HG03521 (cell line): Measurements from ENCODE around the gene KNL1.
"Not testable (repeated sequence)": the region's sequence is repeated elsewhere in the genome, so short reads cannot be mapped to it uniquely, and the experiment has no call there.

Experiments
- ATAC-seq: cut with Tn5 transposase; IDR thresholded peaks from one replicate; pipeline ENCODE4 v1.9.1; 2021; ENCODE audit warnings: mild to moderate bottlenecking, moderate library complexity; ENCODE audit not compliant: unreplicated experiment

KNL1 gene

DNA sequence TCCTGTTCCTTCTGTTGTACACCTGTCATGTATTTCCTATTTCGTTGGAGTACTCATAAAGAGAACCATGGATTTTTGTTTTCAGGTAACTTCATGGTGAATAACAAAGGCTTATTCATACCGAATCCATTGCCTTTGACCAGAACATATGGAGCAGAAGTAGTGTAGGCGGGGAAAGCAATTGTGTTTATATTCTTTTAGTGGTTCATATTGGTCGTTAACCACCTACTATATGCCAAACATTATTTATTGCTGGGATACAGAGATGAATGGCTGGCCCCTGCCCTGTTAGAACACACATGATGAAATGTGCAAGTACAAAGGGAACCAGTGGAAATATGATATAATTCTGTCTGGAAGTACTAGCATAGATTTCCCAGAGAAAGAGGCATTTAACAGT lies 15.2 kb upstream of the KNL1 start:
- no peak for ATAC-seq

- not testable (repeated sequence) for ATAC-seq
Observed at GRCh38 chr15:40581796-40582195, 12.3 kb upstream of the KNL1 start.

DNA sequence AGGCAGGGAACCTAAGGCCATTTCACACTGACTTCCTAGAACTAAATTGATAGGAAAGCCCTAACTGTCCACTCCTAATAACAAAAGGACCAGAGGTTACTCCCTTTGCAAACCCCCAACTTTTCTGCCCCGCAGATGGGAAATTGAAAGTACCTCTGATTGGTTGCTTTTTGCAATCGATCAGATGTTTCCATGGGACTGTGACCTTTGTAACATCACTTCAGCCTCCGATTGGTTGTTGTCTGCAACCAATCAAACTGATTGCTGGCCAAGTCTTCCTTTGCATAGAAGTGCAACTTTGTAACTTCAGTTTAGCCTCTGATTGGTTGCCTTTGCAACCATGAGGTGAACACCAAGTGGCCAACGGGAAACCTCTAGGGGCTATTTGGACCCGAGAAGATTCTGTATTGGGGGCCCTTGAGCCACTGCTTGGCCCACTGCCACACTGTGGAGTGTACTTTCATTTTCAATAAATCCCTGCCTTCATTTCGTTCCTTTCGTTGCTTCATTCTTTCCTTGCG lies 11.3 kb upstream of the KNL1 start:
- no peak for ATAC-seq

DNA sequence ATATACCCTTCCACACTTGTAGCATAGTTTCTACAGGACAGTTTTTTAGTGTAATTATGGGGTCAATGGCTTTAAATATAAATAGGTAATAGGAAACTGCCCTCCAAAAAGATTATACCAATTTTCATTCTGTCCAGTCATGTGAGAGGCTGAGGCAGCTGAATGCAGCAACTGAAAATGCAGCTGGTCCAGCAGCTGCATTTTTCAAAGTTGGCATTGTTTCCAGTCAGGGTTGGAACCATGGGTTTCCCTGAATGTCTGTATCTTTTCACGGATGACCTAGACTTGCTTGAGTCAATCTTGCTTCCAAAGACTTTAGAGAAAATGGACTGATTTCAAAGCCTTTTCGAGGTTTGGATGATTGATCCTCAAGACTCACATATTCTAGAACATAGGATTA lies 9.9 kb upstream of the KNL1 start:
- ATAC-seq = no peak

- ATAC-seq = no peak
Observed at GRCh38 chr15:40590667-40591050, 3.4 kb upstream of the KNL1 start.

DNA sequence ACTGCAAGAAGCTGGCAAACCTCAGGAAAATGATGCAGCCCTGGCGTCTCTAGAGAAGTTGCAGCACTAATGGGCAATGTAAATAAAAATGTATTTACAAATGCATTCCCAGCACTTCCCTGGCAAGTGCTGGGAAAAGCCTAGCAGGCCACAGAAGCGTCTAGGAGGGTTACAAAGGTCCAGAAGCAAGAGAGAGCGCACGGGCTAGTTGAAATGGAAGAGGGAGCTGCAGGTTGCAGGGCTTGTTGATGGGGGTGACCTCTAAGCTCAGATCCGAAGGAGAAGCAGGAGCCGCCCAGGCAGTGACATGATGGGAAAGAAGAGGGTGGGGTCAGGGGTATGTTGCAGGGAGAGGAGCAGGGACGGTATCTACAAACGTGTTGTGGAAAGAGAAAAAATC lies 2.7 kb upstream of the KNL1 start:
- ATAC-seq = no peak

DNA sequence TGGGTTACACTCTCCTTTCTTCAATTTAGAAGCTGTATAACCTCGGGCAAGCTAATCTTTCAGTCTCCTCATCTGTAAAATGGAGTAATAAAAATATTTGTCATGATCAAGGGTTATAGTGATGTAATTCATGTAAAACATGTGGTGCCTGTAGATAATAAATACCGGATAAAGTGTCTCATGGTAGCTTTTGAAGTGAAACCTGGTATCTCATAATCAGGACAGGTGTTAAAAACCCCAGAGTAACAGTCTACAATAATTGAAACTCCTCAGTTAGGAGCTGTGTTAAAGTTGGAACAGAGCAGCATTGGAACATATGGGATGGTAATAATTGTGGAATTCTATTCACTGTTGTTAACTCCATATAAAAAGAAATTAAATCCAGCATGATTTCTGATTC lies 884 bp upstream of the KNL1 start:
- ATAC-seq = no peak

DNA sequence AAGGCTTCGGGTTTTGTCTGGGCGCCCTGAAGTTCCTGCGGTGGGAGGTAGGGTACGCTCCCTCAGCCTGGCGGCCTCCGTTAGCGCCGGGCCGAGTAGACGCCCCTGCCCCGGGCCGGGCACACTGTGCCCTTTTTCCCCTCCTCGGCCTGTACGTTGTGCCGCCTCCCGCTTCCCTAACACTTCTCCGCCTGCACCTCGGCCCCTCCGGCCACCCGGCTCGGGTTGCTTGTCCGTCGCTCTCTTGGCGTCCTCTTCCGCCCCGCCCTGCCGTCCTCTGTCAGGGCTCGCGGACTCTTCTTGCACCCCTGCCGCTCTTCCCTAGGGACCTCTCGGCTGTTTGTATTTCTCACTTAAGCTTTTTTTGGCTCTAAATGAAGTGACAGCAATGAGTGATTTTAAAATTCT lies 384 bp downstream of the KNL1 start:
- ATAC-seq = peak; percentile 35

DNA sequence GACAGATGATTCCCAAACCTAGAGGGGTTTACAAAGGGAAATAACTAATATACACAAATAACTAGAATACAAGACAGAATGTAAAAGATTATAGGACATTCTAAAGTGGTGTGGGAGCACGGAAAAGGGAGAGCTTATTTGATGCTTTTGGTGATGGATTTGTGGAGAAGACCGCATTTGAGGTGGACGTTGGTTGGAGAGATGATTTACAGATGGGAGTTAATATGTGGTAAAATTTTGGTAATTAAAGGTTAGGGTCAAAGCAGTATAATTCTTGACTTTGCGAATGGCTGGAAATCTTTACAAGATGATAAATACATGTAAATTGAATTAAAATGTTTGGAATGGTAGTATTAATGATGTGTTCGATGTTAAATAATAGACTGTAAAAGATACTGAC lies 1.2 kb downstream of the KNL1 start:
- no peak for ATAC-seq

DNA sequence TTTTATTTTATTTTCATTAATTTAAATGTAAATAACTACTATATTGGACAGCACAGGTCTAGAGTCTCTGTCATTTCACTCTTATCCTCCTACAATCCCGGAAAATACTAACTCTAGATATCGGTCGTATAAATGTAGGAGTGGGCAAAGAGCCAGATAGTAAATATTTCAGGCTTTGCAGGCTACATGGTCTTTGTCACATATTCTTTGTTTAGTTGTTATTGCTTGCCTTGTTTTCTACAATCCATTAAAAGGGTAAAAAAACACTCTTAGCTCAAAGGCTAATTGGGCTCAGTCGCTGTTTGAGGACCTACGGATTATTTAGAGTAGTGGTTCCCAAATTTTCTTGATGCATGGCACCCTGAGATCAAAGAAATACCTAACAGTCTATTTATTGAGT lies 1.7 kb downstream of the KNL1 start:
- no peak for ATAC-seq

DNA sequence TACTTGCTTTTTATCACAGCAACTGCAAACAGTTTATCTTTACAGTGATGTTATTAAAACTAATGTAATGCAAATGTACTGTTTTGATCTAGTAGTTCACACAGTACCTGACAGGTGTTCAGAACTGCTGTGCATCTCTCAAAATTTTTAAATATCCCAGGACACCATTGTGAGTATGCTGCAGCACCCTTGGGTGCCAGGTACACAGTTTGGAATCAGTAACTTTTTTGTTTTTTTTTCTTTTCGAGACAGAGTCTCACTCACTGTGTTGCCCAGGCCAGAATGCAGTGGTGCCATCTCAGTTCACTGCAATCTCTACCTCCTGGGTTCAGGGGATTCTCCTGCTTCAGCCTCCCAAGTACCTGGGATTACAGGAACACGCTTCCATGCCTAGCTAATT lies 3.0 kb downstream of the KNL1 start:
- no peak for ATAC-seq

DNA sequence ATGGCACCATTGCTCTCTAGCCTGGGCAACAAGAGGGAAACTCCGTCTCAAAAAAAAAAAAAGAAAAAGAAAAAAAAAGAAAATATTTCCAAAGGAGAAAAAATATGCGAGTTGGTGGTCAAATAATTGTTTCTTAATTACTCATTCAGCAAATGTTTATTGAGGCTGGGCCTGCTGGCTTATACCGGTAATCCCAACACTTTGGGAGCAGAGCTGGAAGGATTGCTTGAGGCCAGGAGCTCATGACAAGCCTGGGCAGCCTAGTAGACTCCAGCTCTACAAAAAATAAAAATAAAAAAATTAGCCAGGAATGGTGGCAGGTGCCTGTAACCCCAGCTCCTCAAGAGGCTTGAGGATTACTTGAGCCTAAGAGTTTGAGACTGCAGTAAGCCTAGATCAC lies 4.1 kb downstream of the KNL1 start:
- no peak for ATAC-seq

DNA sequence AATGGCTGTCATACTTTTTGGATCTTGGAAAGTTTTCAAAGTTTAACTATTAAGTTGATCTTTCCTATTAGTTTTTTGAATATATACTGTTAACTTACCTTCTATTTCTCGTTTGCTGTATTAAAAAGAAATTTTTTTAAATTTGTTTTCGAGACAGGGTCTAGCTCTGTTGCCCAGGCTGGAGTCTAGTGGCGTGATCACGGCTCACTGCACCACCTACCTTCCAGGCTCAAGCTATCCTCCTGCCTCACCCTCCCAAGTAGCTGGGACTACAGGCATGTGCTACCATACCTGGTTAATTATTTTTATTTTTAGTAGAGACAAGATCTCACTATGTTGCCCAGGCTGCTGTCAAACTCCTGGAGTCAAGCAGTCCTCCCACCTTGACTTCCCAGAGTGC lies 4.6 kb downstream of the KNL1 start:
- no peak for ATAC-seq

DNA sequence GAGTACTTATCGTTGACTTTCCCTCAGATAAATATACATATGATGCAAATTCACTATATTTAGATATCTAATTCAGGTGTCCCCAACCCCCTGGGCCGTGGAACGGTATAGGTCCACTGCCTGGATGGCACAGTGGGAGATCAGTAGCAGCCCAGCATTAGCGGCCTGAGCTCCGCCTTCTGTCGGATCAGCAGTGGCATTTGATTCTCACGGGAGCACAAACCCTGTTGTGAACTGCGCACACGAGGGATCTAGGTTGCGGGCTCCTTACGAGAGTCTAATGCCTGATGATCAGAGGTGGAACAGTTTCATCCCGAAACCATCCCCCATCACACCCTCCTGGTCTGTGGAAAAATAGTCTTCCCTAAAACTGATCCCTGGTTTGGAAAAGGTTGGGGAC lies 6.9 kb downstream of the KNL1 start:
- no peak for ATAC-seq

- no peak for ATAC-seq
Observed at GRCh38 chr15:40603935-40604334, 9.9 kb downstream of the KNL1 start.

- no peak for ATAC-seq
Observed at GRCh38 chr15:40613080-40613479, 19.0 kb downstream of the KNL1 start.

- no peak for ATAC-seq
Observed at GRCh38 chr15:40618023-40618422, 24.0 kb downstream of the KNL1 start.

- no peak for ATAC-seq
Observed at GRCh38 chr15:40618906-40619305, 24.9 kb downstream of the KNL1 start.

- ATAC-seq = no peak
Observed at GRCh38 chr15:40623361-40623760, 29.3 kb downstream of the KNL1 start.

GRCh38 chr15:40630313-40630712 lies 36.3 kb downstream of the KNL1 start:
- no peak for ATAC-seq

- no peak for ATAC-seq
Observed at GRCh38 chr15:40633178-40633577, 39.1 kb downstream of the KNL1 start.

DNA sequence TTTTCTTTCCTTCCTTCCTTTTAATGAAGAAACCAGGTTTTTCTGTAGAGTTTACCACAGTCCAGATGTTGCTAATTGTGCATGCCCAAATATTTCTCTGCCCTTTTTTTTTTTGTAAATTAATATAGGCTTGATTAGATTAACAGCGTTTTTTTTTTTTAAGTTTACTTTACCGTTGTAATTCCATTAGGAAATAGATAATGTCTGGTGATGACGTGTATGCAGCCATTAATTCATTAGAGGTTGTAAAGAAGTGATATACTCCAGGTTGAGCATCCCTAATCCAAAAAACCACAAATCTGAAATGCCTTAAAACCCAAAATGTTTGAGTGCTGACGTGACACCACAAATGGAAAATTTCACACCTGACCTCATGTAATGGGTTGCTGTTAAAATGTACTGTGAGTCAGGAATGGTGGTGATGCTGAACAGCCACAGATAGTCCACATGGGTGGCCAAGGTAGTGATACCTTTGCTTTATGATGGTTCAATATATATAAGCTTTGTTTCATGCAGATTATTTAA lies 43.2 kb downstream of the KNL1 start:
- no peak for ATAC-seq

- ATAC-seq = no peak
Observed at GRCh38 chr15:40639677-40640076, 45.6 kb downstream of the KNL1 start.

DNA sequence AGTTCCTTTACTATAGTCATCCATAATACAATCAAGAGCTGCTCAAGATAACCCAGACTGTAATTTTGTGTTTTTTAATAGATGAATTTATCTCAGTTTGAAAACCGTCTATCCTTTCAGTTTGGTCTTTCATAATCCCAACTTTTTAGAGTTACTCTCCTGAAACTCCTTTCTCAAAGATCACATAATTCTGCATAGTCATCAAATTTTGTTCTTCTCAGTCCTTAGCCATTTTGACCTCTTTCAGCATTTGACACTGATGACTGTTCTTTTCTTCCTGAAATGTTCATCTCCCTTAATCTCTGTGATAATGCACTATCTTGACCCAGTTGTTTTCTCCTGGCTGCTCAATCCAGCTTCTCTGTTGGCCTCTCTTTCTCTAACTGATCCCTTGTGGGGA lies 53.5 kb downstream of the KNL1 start:
- ATAC-seq = no peak
